HG02571 (cell line): Measurements from ENCODE around the gene ADAM23.

Experiments
- ATAC-seq: cut with Tn5 transposase; IDR thresholded peaks from one replicate; pipeline ENCODE4 v1.9.1; 2021; ENCODE audit warnings: mild to moderate bottlenecking, moderate library complexity; ENCODE audit not compliant: unreplicated experiment

The ADAM23 gene

GRCh38 chr2:206442474-206442832 lies 879 bp upstream of the ADAM23 start:
- ATAC-seq = no peak

GRCh38 chr2:206443735-206444527 lies 599 bp downstream of the ADAM23 start:
- no peak for ATAC-seq

GRCh38 chr2:206445948-206446347 lies 2.6 kb downstream of the ADAM23 start:
- no peak for ATAC-seq

GRCh38 chr2:206452242-206452641 lies 8.9 kb downstream of the ADAM23 start:
- ATAC-seq = no peak

- ATAC-seq = no peak
Observed at GRCh38 chr2:206452750-206453149, 9.4 kb downstream of the ADAM23 start.

- no peak for ATAC-seq
Observed at GRCh38 chr2:206456078-206456754, 12.9 kb downstream of the ADAM23 start.

- peak; percentile 83 for ATAC-seq
Observed at GRCh38 chr2:206457188-206457634, 13.9 kb downstream of the ADAM23 start.

- no peak for ATAC-seq
Observed at GRCh38 chr2:206462240-206462854, 19.0 kb downstream of the ADAM23 start.

GRCh38 chr2:206463685-206464084 lies 20.4 kb downstream of the ADAM23 start:
- ATAC-seq = no peak

GRCh38 chr2:206464597-206464996 lies 21.3 kb downstream of the ADAM23 start:
- ATAC-seq = no peak

GRCh38 chr2:206471524-206472062 lies 28.3 kb downstream of the ADAM23 start:
- no peak for ATAC-seq

- ATAC-seq = no peak
Observed at GRCh38 chr2:206472094-206472493, 28.8 kb downstream of the ADAM23 start.

- no peak for ATAC-seq
Observed at GRCh38 chr2:206474099-206474498, 30.8 kb downstream of the ADAM23 start.

GRCh38 chr2:206477296-206477695 lies 34.0 kb downstream of the ADAM23 start:
- no peak for ATAC-seq

GRCh38 chr2:206478340-206478739 lies 35.0 kb downstream of the ADAM23 start:
- no peak for ATAC-seq

GRCh38 chr2:206480161-206480560 lies 36.8 kb downstream of the ADAM23 start:
- ATAC-seq = no peak

- no peak for ATAC-seq
Observed at GRCh38 chr2:206480620-206481019, 37.3 kb downstream of the ADAM23 start.

GRCh38 chr2:206481056-206481455 lies 37.7 kb downstream of the ADAM23 start:
- no peak for ATAC-seq

- ATAC-seq = no peak
Observed at GRCh38 chr2:206482123-206482522, 38.8 kb downstream of the ADAM23 start.

GRCh38 chr2:206482633-206483032 lies 39.3 kb downstream of the ADAM23 start:
- ATAC-seq = no peak

GRCh38 chr2:206488053-206488452 lies 44.7 kb downstream of the ADAM23 start:
- ATAC-seq = no peak

GRCh38 chr2:206488623-206489022 lies 45.3 kb downstream of the ADAM23 start:
- ATAC-seq = no peak
